ENCODE data around the gene DYNC1H1.
A peak's percentile ranks its signal among the peaks of the same experiment; 100 is the strongest.

The DYNC1H1 gene

GRCh38 chr14:102037686-102038085 is 73.3 kb downstream of the DYNC1H1 start:
- DNase-seq (ENCODE audit: low read depth) = no peak

- DNase-seq (ENCODE audit: low read depth) = no peak
Measured at GRCh38 chr14:102039157-102039556, 74.8 kb downstream of the DYNC1H1 start.

GRCh38 chr14:102040153-102040552 is 75.8 kb downstream of the DYNC1H1 start:
- no peak for DNase-seq (ENCODE audit: low read depth)

GRCh38 chr14:102042699-102043098 is 78.3 kb downstream of the DYNC1H1 start:
- no peak for DNase-seq (ENCODE audit: low read depth)

- DNase-seq (ENCODE audit: low read depth) = no peak
Measured at GRCh38 chr14:102043251-102044025, 79.1 kb downstream of the DYNC1H1 start.

GRCh38 chr14:102044566-102044965 is 80.2 kb downstream of the DYNC1H1 start:
- DNase-seq (ENCODE audit: low read depth) = no peak

- DNase-seq (ENCODE audit: low read depth) = no peak
Measured at GRCh38 chr14:102046337-102047278, 82.2 kb downstream of the DYNC1H1 start.

- no peak for DNase-seq (ENCODE audit: low read depth)
Measured at GRCh38 chr14:102047808-102048540, 83.6 kb downstream of the DYNC1H1 start.

- no peak for DNase-seq (ENCODE audit: low read depth)
Measured at GRCh38 chr14:102049258-102050025, 85.1 kb downstream of the DYNC1H1 start.

- DNase-seq (ENCODE audit: low read depth) = no peak
Measured at GRCh38 chr14:102050026-102050405, 85.6 kb downstream of the DYNC1H1 start.

- no peak for DNase-seq (ENCODE audit: low read depth)
Measured at GRCh38 chr14:102050625-102051024, 86.3 kb downstream of the DYNC1H1 start.

GRCh38 chr14:102052522-102052921 is 88.1 kb downstream of the DYNC1H1 start:
- no peak for DNase-seq (ENCODE audit: low read depth)

- DNase-seq (ENCODE audit: low read depth) = no peak
Measured at GRCh38 chr14:102055181-102055901, 91.0 kb downstream of the DYNC1H1 start.

- no peak for DNase-seq (ENCODE audit: low read depth)
Measured at GRCh38 chr14:102056694-102057442, 92.5 kb downstream of the DYNC1H1 start.

- DNase-seq (ENCODE audit: low read depth) = no peak
Measured at GRCh38 chr14:102057480-102058114, 93.2 kb downstream of the DYNC1H1 start.

GRCh38 chr14:102058146-102058545 is 93.8 kb downstream of the DYNC1H1 start:
- no peak for DNase-seq (ENCODE audit: low read depth)

GRCh38 chr14:102058961-102059360 is 94.6 kb downstream of the DYNC1H1 start:
- no peak for DNase-seq (ENCODE audit: low read depth)

- peak; percentile 61 for DNase-seq (ENCODE audit: low read depth)
Measured at GRCh38 chr14:102063109-102063807, 98.9 kb downstream of the DYNC1H1 start.

- DNase-seq (ENCODE audit: low read depth) = no peak
Measured at GRCh38 chr14:102063808-102064429, 99.5 kb downstream of the DYNC1H1 start.
